NCI-H1092 (cell line): ENCODE results near the gene ANKRD13B.
A peak's percentile ranks its signal among the peaks of the same experiment; 100 is the strongest.

Source experiments
- DNase-seq: peaks from one replicate; lab custom pipeline; 2025; lab: John Stamatoyannopoulos, UW

Gene ANKRD13B

GRCh38 chr17:29568331-29569244 is 24.3 kb upstream of the ANKRD13B start, which contains the start of gene TP53I13:
TP53I13 (plus strand) TSS chr17:29568701; CDS start chr17:29568759, 58 bp downstream.
- peak; percentile 29 for DNase-seq

- no peak for DNase-seq
Observed at GRCh38 chr17:29569245-29569950, 23.5 kb upstream of the ANKRD13B start.

- DNase-seq, result no peak
Observed at GRCh38 chr17:29570521-29570920, 22.4 kb upstream of the ANKRD13B start.

GRCh38 chr17:29571486-29571882 is 21.4 kb upstream of the ANKRD13B start:
- no peak for DNase-seq

- no peak for DNase-seq
Observed at GRCh38 chr17:29571883-29572681, 20.9 kb upstream of the ANKRD13B start.

DNA sequence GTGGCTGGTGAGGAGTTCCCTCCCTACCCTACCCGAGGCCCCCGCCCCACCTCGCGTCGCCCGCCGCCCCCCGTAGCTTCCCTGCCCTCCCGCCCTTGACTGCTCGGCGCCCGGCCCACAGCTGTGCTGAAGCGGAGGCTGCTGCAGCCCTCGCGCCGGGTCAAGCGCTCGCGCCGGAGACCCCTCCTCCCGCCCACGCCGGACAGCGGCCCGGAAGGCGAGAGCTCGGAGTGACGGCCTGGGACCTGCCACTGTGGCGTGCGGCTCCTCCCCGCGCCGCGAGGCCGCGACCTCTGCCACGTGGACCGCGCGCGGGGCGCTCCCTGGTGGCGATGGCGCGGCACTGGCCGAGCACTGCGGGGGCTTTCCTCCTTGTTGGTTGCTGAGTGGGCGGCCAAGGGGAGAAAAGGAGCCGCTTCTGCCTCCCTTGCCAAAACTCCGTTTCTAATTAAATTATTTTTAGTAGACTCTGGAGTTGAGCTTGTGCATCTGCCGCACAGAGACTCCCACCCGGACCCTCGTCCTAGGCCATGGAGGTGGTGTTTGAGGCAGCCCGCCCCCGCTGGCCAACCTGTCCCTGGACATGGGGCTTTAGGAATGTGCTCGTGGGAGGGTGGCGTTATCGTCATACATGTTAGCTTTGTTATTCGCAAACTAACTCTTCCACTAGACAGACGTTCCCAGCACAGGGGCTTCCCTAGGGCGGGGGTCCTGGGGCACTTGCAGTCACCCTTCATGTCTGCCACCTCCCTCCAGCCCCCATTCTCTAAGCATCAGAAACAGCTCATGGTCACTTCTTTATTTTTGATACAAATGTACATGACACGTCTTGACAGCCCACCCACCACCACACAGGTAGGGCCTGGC is 20.0 kb upstream of the ANKRD13B start:
- no peak for DNase-seq

- DNase-seq, result no peak
Observed at GRCh38 chr17:29573558-29573869, 19.4 kb upstream of the ANKRD13B start.

DNA sequence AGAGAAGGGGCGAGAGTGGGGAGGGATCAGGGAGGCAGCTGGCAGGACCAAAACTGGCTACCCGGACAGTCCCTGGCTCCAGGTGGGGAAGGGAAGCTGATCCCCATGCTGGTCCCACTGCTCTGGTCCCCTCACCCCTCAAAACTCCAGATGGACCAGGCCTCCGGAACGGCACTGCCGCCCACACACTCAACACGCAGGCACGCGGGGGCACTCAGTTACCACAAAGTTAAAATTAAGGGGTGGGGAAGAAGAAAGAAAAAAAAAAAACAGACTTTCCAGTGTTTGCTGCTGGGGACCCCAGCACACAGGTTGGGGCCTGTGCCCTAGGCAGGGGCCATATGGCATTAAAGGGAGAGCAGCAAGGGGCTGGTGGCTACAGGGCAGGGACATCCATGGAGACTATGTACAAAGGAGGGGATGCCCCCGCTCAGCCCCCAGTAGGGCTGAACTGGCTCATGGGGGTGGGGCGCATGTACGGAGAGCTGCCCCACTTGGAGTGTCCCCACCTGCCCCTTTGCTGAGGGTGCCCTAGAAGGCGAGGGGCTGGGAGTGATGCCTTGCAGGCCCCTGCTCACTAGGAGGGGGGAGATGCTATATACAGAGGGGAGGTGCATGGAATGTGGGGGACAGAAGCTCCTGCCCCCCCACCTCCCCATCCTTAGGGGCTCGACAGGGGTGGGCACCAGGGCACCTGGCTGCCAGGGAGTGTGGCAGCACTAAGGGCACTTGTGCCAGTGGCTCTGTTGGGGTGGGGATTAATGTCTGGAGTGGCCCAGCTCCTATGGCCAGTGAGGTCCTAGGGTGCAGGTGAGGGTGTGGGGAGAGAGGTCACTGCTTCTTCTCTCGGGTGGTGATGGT is 18.8 kb upstream of the ANKRD13B start:
- no peak for DNase-seq

GRCh38 chr17:29574732-29575510 is 18.0 kb upstream of the ANKRD13B start:
- no peak for DNase-seq

- no peak for DNase-seq
Observed at GRCh38 chr17:29575511-29576213, 17.3 kb upstream of the ANKRD13B start.

- no peak for DNase-seq
Observed at GRCh38 chr17:29576214-29577000, 16.5 kb upstream of the ANKRD13B start.

DNA sequence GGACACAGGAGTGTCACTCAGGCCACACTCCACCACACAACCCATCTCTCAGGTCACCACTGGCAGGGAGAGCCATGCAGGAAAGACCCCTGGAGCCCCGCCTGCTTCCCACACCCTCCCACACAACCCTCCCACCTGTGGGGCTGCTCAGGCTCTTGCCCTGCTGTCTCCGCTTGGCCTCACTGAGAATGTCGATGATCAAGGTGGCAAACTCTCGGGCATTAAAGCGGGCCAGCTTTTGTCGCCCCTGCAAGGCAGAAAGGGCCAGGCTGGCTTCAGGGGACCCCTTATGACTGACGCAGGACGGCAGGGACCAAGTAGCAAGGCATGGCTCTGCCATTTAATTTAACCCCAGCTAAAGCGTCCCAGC is 15.9 kb upstream of the ANKRD13B start:
- no peak for DNase-seq

- DNase-seq, result no peak
Observed at GRCh38 chr17:29577385-29578211, 15.3 kb upstream of the ANKRD13B start.

GRCh38 chr17:29578626-29579485 is 14.1 kb upstream of the ANKRD13B start:
- DNase-seq, result no peak

DNA sequence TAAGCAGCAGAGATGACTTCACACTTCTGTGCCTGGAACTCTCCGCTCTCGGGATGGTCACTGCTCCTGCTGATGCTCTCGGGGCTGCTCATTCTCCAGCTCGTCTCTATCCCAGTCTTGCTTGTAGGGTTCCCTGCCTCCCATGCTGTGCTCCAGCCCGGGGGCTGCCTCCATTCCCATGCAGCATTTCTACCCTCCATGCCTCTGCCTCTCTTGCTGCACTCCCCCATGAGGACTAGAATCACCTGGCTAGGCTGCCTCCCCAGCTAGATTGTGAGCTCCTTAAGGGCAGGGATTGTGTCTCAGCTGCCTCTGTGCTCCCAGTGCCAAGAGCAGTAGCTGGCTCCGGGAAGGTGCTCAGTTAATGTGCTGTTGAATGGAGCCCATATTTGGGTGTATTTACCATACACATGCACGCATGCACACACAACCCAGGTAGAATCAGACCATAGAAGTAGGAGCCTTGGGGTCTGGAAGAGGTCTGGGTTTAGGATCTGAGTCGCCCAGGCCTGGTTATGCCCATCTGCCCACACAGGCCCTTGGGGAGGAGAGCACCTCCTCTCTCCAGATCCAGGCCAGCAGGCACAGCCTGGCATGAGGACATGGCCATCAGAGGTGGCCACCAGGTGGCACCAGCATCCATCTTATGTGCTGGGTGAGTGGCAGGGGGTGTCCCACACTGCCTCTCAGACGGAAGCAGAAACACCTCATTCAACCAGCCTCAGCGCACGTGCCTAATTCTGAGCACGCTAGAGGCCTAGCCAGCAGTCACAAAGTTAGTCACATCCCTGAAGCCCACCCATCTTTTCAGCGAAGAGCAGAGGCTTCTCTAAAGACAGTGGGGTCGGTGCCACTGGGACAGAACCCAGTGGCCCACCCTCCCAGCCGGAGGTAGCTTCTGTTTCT is 12.8 kb upstream of the ANKRD13B start:
- DNase-seq, result peak; percentile 58
